GM10248 (cell line): ENCODE measurements around the gene GNAT1.

Experiments used
- CTCF ChIA-PET: fragments of 300-600 bp; sonication (Branson Sonifier 250); formaldehyde crosslinking; extraction: SDS; loops from one replicate; lab custom pipeline; 2021; ENCODE audit warnings: antibody characterized with exemption; lab: Yijun Ruan, JAX
- POLR2A ChIA-PET: fragments of 350-650 bp; sonication (Branson Sonifier 250); formaldehyde crosslinking; extraction: SDS; loops from one replicate; lab custom pipeline; 2020; ENCODE audit warnings: antibody characterized with exemption; lab: Yijun Ruan, JAX
- DNase-seq: peaks from one replicate; pipeline ENCODE4 v3.0.0; 2012; ENCODE audit errors: extremely low spot score
- TF ChIP-seq, protein P1 (sequence below): IDR thresholded peaks from 2 replicates; pipeline ENCODE4 v1.5.1; 2012; ENCODE audit warnings: mild to moderate bottlenecking, low read depth; ENCODE audit errors: extremely low read depth, missing control alignments, control extremely low read depth

The GNAT1 gene

DNA sequence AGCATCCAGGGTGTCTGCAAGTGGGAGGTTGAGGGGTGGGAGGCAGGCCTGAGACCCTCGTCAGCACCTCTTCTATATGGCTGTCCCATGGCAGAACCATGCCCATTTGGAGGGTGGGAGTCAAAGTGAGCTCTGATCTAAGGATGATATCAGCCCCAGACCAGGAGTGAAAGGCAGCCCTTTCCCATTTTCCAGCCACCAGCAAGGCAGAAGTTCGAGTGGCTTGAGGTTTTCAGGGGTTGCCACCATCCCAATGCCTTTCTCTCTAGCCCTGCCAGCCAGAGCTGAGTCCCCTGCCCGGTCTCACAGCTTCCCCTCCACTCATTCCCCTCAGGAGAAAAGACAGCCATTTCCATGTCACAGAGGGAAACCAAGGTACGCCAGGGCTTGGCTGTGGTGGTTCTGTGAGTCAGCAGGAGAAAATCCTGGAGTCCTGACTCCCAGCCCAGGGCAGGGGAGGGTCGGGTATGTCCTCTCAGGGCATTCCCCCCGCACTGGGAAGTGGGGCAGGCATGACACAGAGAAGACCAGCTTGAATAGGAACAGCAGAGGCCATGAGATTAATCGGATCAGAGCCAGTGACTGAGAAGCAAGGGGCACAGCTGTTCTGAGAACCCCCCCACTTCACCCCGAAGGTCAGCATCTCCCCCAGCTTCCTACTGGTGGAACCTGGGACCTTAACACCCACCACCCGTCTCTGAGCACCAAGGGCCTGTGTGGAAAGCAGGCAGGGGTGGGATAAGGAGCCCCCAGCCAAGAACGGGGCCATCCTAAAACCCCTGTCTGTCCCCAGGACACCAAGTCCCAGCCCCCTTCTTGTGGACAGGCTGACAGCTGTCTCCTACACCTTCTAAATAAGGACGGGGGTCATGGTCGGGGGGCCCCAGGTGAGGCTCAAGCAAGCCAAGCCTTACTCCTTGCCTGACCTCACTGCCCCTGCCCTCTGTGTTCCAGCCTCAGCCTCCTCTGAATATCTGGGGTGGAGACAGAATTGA, 12.7 kb downstream of the GNAT1 start:
- no peak for DNase-seq
- CTCF ChIA-PET: interaction anchor here (1.2 to 6.2 kb wide), 4 partner anchors 11 to 23 kb away, joined by 3 to 40 read pairs (median 4); partner anchors contain the start of gene GNAT1
- TF ChIP-seq, protein P1, sequence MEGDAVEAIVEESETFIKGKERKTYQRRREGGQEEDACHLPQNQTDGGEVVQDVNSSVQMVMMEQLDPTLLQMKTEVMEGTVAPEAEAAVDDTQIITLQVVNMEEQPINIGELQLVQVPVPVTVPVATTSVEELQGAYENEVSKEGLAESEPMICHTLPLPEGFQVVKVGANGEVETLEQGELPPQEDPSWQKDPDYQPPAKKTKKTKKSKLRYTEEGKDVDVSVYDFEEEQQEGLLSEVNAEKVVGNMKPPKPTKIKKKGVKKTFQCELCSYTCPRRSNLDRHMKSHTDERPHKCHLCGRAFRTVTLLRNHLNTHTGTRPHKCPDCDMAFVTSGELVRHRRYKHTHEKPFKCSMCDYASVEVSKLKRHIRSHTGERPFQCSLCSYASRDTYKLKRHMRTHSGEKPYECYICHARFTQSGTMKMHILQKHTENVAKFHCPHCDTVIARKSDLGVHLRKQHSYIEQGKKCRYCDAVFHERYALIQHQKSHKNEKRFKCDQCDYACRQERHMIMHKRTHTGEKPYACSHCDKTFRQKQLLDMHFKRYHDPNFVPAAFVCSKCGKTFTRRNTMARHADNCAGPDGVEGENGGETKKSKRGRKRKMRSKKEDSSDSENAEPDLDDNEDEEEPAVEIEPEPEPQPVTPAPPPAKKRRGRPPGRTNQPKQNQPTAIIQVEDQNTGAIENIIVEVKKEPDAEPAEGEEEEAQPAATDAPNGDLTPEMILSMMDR: no peak
- POLR2A ChIA-PET: no interaction called here

DNA sequence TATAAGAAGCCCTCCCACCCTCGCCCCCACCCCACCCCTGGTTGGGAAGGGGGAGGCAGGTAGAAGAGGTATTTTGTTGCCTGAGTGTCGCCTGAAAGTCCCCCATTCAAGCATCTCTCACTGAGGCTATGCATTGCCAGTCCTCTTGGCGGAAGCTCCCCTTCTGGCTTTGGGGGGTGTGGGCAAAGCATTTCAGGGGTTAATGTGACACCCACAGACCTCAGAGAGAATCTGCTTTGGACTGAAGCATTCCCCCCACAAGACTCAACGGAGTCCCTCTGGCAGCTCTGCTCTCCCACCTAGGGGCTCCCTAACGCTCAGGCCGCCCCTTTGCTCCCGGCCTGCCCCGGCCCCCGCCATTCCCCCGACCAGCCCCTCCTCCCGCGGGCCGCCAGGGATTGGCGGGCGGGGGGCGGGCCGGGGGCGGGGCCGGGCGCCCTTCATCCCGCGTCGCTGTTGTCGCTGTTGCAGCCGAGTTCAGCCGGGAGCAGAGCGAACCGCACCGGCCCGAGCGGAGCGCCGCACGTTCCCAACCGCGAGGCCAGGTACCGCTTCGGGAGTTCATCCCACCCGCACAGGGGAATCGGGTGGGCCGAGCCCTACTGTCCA, 13.5 kb downstream of the GNAT1 start, which contains the start of gene SLC38A3:
Gene SLC38A3, plus strand, starts transcription at position 468 of the 609 bp plus-strand sequence. CDS start 8,929 bp downstream, outside the sequence.
- CTCF ChIA-PET: interaction anchor here (1.2 to 6.2 kb wide), 3 partner anchors 12 to 22 kb away, joined by 3 to 40 read pairs (median 5); partner anchors contain the start of gene GNAT1
- DNase-seq: no peak
- TF ChIP-seq, protein P1: no peak
- POLR2A ChIA-PET: no interaction called here

DNA sequence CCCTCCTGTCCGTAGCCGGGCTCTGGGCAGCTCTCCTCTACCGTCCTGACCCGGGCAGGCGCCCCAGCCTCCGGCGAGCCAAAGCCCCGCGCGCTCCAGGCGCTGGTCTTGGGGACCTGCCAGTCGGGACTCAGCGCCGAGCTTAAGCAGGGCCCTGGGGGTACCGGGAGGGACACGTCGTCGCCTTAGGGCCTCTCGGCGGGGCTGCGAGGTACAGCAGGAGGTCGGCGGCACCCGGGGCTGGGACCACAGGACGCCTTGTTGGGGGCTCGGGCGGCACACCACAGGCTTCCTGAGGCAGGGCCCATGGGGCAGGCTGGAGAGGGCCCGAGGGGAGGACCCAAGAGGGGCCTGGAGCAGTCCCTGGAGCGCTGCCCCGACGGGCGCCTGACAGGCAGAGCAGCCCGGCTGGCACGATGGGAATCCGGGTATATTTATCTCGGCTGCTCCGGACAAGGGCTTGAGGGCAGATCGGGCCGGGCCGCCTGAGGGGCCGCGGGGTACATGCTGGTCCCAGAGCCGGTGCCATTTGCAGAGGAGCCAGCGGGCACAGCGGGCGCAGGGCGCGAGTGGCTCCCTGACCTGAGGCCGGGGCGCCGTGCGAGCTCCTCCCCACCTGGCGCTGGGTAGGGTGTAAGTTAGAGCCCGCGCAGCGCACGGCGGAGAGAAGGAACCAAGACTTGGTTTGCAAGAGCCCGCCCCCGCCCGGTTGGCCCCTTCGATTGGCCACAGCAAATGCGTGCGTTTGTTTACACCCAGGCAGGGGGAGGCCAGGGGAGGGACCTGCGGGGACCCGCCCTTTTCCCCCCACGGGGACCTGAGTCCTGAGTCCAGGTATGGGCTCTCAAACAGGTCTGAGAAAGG, 14.2 kb downstream of the GNAT1 start:
- CTCF ChIA-PET: interaction anchor here (6.2 kb wide), 1 partner anchor 13 kb away, joined by 40 read pairs; the partner anchor contains the start of gene GNAT1
- TF ChIP-seq, protein P1: no peak
- POLR2A ChIA-PET: no interaction called here
- no peak for DNase-seq

DNA sequence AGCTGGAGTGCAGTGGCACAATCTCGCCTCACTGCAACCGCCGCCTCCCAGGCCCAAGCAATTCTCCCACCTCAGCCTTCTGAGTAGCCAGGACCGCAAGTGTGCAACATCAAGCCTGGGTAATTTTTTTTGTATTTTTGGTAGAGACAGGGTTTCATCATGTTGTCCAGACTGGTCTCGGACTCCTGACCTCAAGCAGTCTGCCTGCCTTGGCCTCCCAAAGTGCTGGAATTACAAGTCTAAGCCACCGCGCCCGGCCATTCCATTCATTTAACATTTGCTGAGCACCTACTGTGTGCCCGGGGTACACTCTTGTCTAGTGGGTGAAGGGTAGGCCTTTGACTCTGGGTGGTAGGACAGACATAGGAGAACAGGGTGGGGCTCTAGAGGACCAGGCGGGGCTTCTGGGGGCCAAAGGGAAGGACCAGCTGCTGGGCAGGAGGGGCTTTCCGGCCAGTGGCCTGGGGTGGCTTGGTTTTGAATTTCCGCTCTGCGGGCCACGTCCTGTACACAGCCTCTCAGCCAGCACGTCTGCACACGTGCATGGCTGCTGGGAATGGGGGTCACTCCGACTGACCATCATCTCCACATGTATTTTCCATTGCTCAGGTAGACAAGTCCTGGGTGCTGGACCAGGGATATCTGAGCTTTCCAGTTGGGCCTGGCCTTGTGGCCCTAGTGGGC, 16.1 kb downstream of the GNAT1 start:
- TF ChIP-seq, protein P1: no peak
- ChIA-PET POLR2A (no interaction called here), CTCF (interaction anchor here (6.2 to 26.7 kb wide), 3 partner anchors 14 to 19 kb away, joined by 39 to 393 read pairs (median 40); partner anchors contain the start of gene GNAT1)
- DNase-seq: no peak

DNA sequence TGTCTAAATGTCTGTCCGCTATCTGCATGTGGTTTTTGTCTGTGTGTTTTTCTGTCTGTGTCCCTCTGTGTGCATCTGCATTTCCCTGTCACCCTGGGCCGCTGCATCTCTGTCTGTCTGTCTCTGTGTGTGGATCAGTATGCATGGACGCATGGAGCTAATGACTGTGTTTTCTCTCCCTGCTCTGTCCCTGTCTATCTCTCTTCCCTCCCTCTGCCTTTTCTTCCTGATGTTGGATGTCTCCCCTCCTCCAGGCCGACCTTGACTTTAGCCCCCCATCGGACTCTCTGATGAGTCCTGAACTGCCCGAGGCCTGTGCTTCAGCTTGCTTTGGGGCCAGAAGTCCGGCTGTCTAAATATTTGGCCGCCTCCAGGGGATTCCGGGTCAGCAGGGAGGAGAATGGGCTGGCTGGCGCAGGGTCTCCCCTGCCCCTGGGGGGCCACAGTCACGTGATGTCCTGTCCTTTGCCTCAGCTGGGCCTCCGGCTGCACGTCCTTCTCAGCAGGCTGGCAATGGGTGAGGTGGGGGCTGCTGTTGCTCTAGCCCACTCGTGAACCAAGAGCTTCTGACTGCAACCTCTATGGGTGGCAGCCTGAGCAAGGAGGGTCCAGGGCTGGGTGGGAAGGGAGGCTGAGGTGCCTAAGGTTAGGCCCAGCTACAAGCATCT, 17.4 kb downstream of the GNAT1 start:
- DNase-seq: no peak
- CTCF ChIA-PET: interaction anchor here (1.0 to 26.7 kb wide), 7 partner anchors 8 to 38 kb away, joined by 3 to 393 read pairs (median 3); partner anchors contain the start of gene GNAT1
- TF ChIP-seq, protein P1: no peak
- POLR2A ChIA-PET: no interaction called here
